ENCODE measurements around the gene CFAP70.

GRCh38 chr10:73359492-73359891 is 828 bp upstream of the CFAP70 start:
- no peak for TF ChIP-seq CTCF (IDR thresholded peaks at IDR 0.05)
- no peak for TF ChIP-seq POLR2A (IDR thresholded peaks at IDR 0.05)
